Endothelial cell of umbilical vein (primary cell): ENCODE data around the gene TAS2R38. TPM values are rescaled to one million over a fixed set of nuclear protein-coding genes. Genes with fewer than 3 reads are reported as not detected.

Source experiments
- BruUV-seq: library from RNA; stranded (reverse); fragments of 400-500 nt; replicated peaks from 2 replicates; lab custom pipeline; 2021; lab: Mats Ljungman, UMichigan
- CTCF ChIA-PET: fragments of 300-600, 350-600 bp; sonication (Branson Sonifier 250); formaldehyde crosslinking; loops from one replicate; lab custom pipeline; 2021; ENCODE audit warnings: antibody characterized with exemption, inconsistent platforms; lab: Charles Lee
- POLR2A ChIA-PET: fragments of 300-600, 350-600 bp; sonication (Branson Sonifier 250); formaldehyde crosslinking; loops from one replicate; lab custom pipeline; 2021; ENCODE audit warnings: antibody characterized with exemption, inconsistent platforms; lab: Charles Lee
- DNase-seq: peaks from one replicate; pipeline ENCODE4 v3.0.0-alpha.2; 2011; ENCODE audit warnings: low read depth, low spot score
- FAIRE-seq: peaks from 2 replicates; lab custom pipeline; 2011; peaks lifted over from hg19 to GRCh38; lab: Jason Lieb, UNC
- H2AFZ ChIP-seq: 2 replicates; pipeline ENCODE4 v1.6.0; 2012; ENCODE audit warnings: low read depth, low read length, control low read depth, inconsistent platforms
- H3K27ac ChIP-seq: 2 replicates; pipeline ENCODE4 v1.5.1; 2011; ENCODE audit warnings: low read depth, mild to moderate bottlenecking, control low read depth, low read length, moderate library complexity; ENCODE audit not compliant: insufficient read depth
- H3K27me3 ChIP-seq, 2 experiments: 2 replicates each; pipeline versions ENCODE4 v1.6.0 to v1.6.1; 2011; ENCODE audit warnings: low read length in 2 of 2, mixed read lengths in 1 of 2; ENCODE audit not compliant: control insufficient read depth in 2 of 2, insufficient read depth in 2 of 2
- H3K36me3 ChIP-seq, 2 experiments: 2 replicates in 1 of 2; 3 replicates in 1 of 2; pipeline ENCODE4 v1.5.1; 2011; ENCODE audit warnings: low read length in 2 of 2, mild to moderate bottlenecking in 1 of 2, moderate library complexity in 1 of 2; ENCODE audit not compliant: control insufficient read depth in 2 of 2, insufficient read depth in 2 of 2; ENCODE audit errors: extremely low read depth in 1 of 2
- H3K4me1 ChIP-seq: 3 replicates; pipeline ENCODE4 v1.5.1; 2011; ENCODE audit warnings: mild to moderate bottlenecking, low read length; ENCODE audit not compliant: control insufficient read depth, insufficient read depth; ENCODE audit errors: extremely low read depth
- H3K4me2 ChIP-seq: 2 replicates; pipeline ENCODE4 v1.6.1; 2011; ENCODE audit warnings: low read length, control low read depth, mixed read lengths; ENCODE audit not compliant: insufficient read depth
- H3K4me3 ChIP-seq, 3 experiments: fragments of 200-600 bp in 1 of 3; sonication (generic), shearing (Covaris generic) in 1 of 3; replicated peaks in 1 of 3; 2 replicates each; pipeline ENCODE4 v1.5.1; 2011 to 2016; ENCODE audit warnings: control low read depth in 3 of 3, low read length in 3 of 3, mild to moderate bottlenecking in 2 of 3, inconsistent platforms in 1 of 3, low read depth in 1 of 3, moderate library complexity in 1 of 3; ENCODE audit not compliant: insufficient read depth in 1 of 3
- H3K79me2 ChIP-seq: 2 replicates; pipeline ENCODE4 v1.6.0; 2012; ENCODE audit warnings: low read length, inconsistent platforms; ENCODE audit not compliant: control insufficient read depth, insufficient read depth
- H3K9ac ChIP-seq: replicated peaks from 2 replicates; pipeline ENCODE3; 2011; ENCODE audit warnings: low read length, control low read depth; ENCODE audit not compliant: insufficient read depth; ENCODE audit errors: extremely low read depth
- H3K9me1 ChIP-seq: replicated peaks from 3 replicates; pipeline ENCODE4 v1.6.0; 2011; ENCODE audit warnings: mild to moderate bottlenecking, low read length; ENCODE audit not compliant: control insufficient read depth, insufficient read depth; ENCODE audit errors: extremely low read depth
- H3K9me3 ChIP-seq: replicated peaks from 2 replicates; pipeline ENCODE4 v1.5.1; 2012; ENCODE audit warnings: low read length, inconsistent platforms; ENCODE audit not compliant: control insufficient read depth, insufficient read depth
- H4K20me1 ChIP-seq: replicated peaks from 2 replicates; pipeline ENCODE3; 2011; ENCODE audit warnings: mild to moderate bottlenecking, low read length; ENCODE audit not compliant: control insufficient read depth, insufficient read depth; ENCODE audit errors: extremely low read depth
- CTCF ChIP-seq, 2 donors: IDR thresholded peaks; 1 replicate in 1 of 2; 2 replicates in 1 of 2; pipeline ENCODE4 v1.5.1; 2011; ENCODE audit warnings: low read length in 2 of 2, mild to moderate bottlenecking in 2 of 2, moderate library complexity in 2 of 2, control low read depth in 1 of 2, inconsistent platforms in 1 of 2, low read depth in 1 of 2; ENCODE audit not compliant: insufficient read depth in 1 of 2; ENCODE audit errors: extremely low read depth in 1 of 2
- EZH2 ChIP-seq: IDR thresholded peaks from 2 replicates; pipeline ENCODE4 v1.6.1; 2012; ENCODE audit warnings: borderline replicate concordance, low read depth, mild to moderate bottlenecking, moderate library complexity, low read length, inconsistent platforms; ENCODE audit not compliant: severe bottlenecking
- FOS ChIP-seq: IDR thresholded peaks from 2 replicates; pipeline ENCODE4 v1.6.1; 2011; ENCODE audit warnings: mild to moderate bottlenecking, low read length, moderate library complexity, borderline replicate concordance; ENCODE audit not compliant: insufficient read depth
- GATA2 ChIP-seq: IDR thresholded peaks from 2 replicates; pipeline ENCODE4 v1.7.0; 2011; ENCODE audit warnings: low read depth, mild to moderate bottlenecking, moderate library complexity, mixed read lengths, low read length; ENCODE audit not compliant: insufficient read length, insufficient read depth
- JUN ChIP-seq: IDR thresholded peaks from 2 replicates; pipeline ENCODE4 v1.6.1; 2011; ENCODE audit warnings: borderline replicate concordance, low read depth; ENCODE audit not compliant: insufficient read length, insufficient read depth
- MAX ChIP-seq: IDR thresholded peaks from 2 replicates; pipeline ENCODE4 v1.6.1; 2011; ENCODE audit not compliant: insufficient read depth, insufficient read length
- MYC ChIP-seq: IDR thresholded peaks from one replicate; pipeline ENCODE4 v1.6.1; 2011; ENCODE audit warnings: mild to moderate bottlenecking, low read depth, low read length
- POLR2A ChIP-seq: IDR thresholded peaks from 2 replicates; pipeline ENCODE4 v1.6.1; 2012; ENCODE audit warnings: low read depth, mild to moderate bottlenecking, control low read depth, low read length
- POLR2AphosphoS5 ChIP-seq: IDR thresholded peaks from 2 replicates; pipeline ENCODE4 v1.6.1; 2012; ENCODE audit warnings: low read depth, mild to moderate bottlenecking, control low read depth, low read length, moderate library complexity; ENCODE audit not compliant: insufficient read depth
- dilution Hi-C: fragments of 300-500 bp; cut with MboI; formaldehyde crosslinking; loops from one replicate; pipeline ENCODE4 v1.15.0; 2019; ENCODE audit warnings: low sequenced_read_pairs; ENCODE audit not compliant: extremely low pct_ligation_motif_present
- intact Hi-C: fragments of 100-400 bp; cut with micrococcal nuclease; formaldehyde crosslinking; loops from one replicate; pipeline ENCODE4 v1.10.0; 2022
- polyA plus RNA-seq, 4 experiments: library from polyadenylated mRNA; depleted of rRNA in 3 of 4; stranded (reverse) in 3 of 4; unstranded in 1 of 4; fragments of >200 nt; gene quantifications; 2 replicates each; pipeline versions ENCODE4 v1.2.1 to v1.2.3, GENCODE V29; 2011 to 2012; ENCODE audit warnings: missing spikeins in 1 of 4
- total RNA-seq: library from RNA; stranded (reverse); gene quantifications from 2 replicates; pipeline ENCODE4 v1.2.3, GENCODE V29; 2021

The TAS2R38 gene
- total and polyA plus RNA-seq, 2 donors (not counting 3 experiments of a cell fraction or from before 2014, with no cell fraction given): not detected

DNA sequence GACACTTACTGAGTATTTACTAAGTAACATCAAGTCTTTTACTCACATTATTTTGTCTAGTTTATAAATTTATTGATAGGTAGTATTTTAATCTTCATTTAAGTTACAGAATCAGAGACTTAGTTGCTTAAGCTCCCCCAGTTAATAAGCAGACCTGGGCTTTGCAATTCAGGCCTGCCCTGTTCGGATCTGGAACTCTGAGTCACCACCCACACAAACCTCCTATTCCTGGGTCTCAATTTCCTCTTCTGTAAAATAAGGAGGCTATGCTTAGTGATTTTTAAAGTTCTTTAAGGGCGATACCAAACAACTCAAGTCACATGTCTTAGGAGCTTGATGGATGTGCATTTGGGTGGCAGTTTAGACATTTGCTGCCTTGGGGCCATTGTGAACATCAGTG is 18.6 kb upstream of the TAS2R38 start:
- Histone ChIP-seq H3K9ac (no peak overlapping the region), H3K36me3 (no peaks in the 10 kb centered on the region), H3K27ac (no peak overlapping the region), H4K20me1 (no peaks in the 10 kb centered on the region), H3K4me3 (no peak overlapping the region), H3K27me3 (no peaks in the 10 kb centered on the region), H3K4me1 (no peaks in the 10 kb centered on the region), H3K9me1 (no peaks in the 10 kb centered on the region), H3K9me3 (no peaks in the 10 kb centered on the region), H2AFZ (no peak overlapping the region), H3K4me2 (no peak overlapping the region), H3K79me2 (no peaks in the 10 kb centered on the region)
- DNase-seq (no peak), FAIRE-seq (no peak)
- dilution Hi-C loops (no loop called here), intact Hi-C loops (no loop called here)
- CTCF ChIA-PET: no interaction called here
- BruUV-seq: no TSS peak
- TF ChIP-seq POLR2A (no peak), GATA2 (no peak), FOS (no peak), MAX (no peak), JUN (no peak)
- POLR2A ChIA-PET: no interaction called here

GRCh38 chr7:141991140-141991539 is 17.6 kb upstream of the TAS2R38 start:
- intact Hi-C loops (no loop called here), dilution Hi-C loops (no loop called here)
- TF ChIP-seq GATA2: no peak
- no peak for TF ChIP-seq POLR2AphosphoS5
- TF ChIP-seq EZH2: no peak
- TF ChIP-seq CTCF (IDR thresholded peaks at IDR 0.05; ENCODE audit: extremely low read depth in 1 of 2, insufficient read depth in 1 of 2, low read depth in 1 of 2, low read length in 2 of 2): no peak
- TF ChIP-seq FOS: no peak
- no peak for TF ChIP-seq MYC
- no peak for TF ChIP-seq JUN
- TF ChIP-seq POLR2A: no peak
- no peak for TF ChIP-seq MAX
- Histone ChIP-seq H3K4me2 (no peak overlapping the region), H2AFZ (no peak overlapping the region), H3K27ac (no peak overlapping the region), H3K79me2 (no peaks in the 10 kb centered on the region), H3K9ac (no peak overlapping the region), H3K4me1 (no peaks in the 10 kb centered on the region), H4K20me1 (no peaks in the 10 kb centered on the region), H3K36me3 (no peaks in the 10 kb centered on the region), H3K9me1 (no peaks in the 10 kb centered on the region), H3K4me3 (no peak overlapping the region), H3K9me3 (peaks cover 2% of the 10 kb centered on the region), H3K27me3 (no peaks in the 10 kb centered on the region)
- no peak for FAIRE-seq
- ChIA-PET CTCF (no interaction called here), POLR2A (no interaction called here)
- BruUV-seq: no TSS peak
- no peak for DNase-seq
